ENCODE measurements around the gene SRSF4. TPM values are rescaled to one million over a fixed set of nuclear protein-coding genes. Genes with fewer than 3 reads are reported as not detected.

Gene SRSF4
- polyA plus RNA-seq, 1 of the 3 experiments (the other 2 are of a cell fraction): 62.6 TPM

DNA sequence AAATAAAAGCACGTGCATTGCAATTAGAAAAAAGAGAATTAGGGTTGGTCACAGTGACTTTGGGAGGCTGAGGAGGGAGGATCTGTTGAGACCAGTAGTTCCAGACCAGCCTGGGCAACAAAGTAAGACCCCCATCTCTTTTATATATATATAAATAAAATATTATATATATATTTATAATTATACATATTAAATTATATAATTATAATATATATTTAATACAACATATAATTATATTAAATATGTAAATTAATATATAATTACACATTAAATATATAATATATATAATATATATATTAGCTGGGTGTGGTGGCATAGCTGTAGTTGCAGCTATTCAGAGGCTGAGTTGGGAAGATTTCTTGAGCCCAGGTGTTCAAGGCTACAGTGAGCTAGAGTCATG lies 81.2 kb downstream of the SRSF4 start:
- no peak overlapping the region for H3K4me3 ChIP-seq (ENCODE audit: low read depth in 2 of 2, low read length in 1 of 2)
- H3F3A ChIP-seq (replicated peaks; ENCODE audit: insufficient read depth): no peaks in the 10 kb centered on the region
- ChIA-PET CTCF (interaction anchor here (0.8 to 1.1 kb wide), 2 partner anchors 10 to 11 kb away, joined by 3 read pairs; no protein-coding TSS in a partner anchor), POLR2A (no interaction called here)
- H3K9ac ChIP-seq: no peak overlapping the region
- 96% methylated on average over 1 of the region's 1 CpG for WGBS (ENCODE audit: low lambda C conversion rate)
- no peaks in the 10 kb centered on the region for H3K36me3 ChIP-seq (replicated peaks in 1 of 2; ENCODE audit: control insufficient read depth in 1 of 2, insufficient read depth in 2 of 2, low read length in 1 of 2)
- no peaks in the 10 kb centered on the region for H4K20me1 ChIP-seq (ENCODE audit: insufficient read depth)
- no peak overlapping the region for H3K27ac ChIP-seq (ENCODE audit: low read depth in 2 of 2, low read length in 1 of 2)
- no peak overlapping the region for H2AFZ ChIP-seq (ENCODE audit: low read depth)
- H3K9me2 ChIP-seq: no peaks in the 10 kb centered on the region
- no peak for DNase-seq
- no peaks in the 10 kb centered on the region for H3K79me2 ChIP-seq (ENCODE audit: insufficient read depth)
- no peaks in the 10 kb centered on the region for H3K27me3 ChIP-seq (ENCODE audit: insufficient read depth)
- no peaks in the 10 kb centered on the region for H3K9me3 ChIP-seq
- TF ChIP-seq RFX5 (IDR thresholded peaks at IDR 0.05; ENCODE audit: low read length) (no peak), RCOR1 (IDR thresholded peaks at IDR 0.05; ENCODE audit: low read length) (no peak), GABPA (IDR thresholded peaks at IDR 0.05; ENCODE audit: low read depth) (no peak), TEAD4 (IDR thresholded peaks at IDR 0.05; ENCODE audit: borderline replicate concordance, insufficient read depth) (no peak), USF1 (IDR thresholded peaks at IDR 0.05; ENCODE audit: borderline replicate concordance, low read depth) (no peak), SIN3A (IDR thresholded peaks at IDR 0.05; ENCODE audit: borderline replicate concordance, low read depth, low read length) (no peak)
- no peak overlapping the region for H3K4me2 ChIP-seq
- H3K4me1 ChIP-seq (ENCODE audit: control insufficient read depth in 1 of 2, insufficient read depth in 2 of 2, low read depth in 1 of 2, low read length in 1 of 2): peaks cover 0 to 2% of the 10 kb centered on the region in 2 experiments; a peak in 1 of 4 replicates

GRCh38 chr1:29099286-29099685 lies 82.4 kb downstream of the SRSF4 start:
- H4K20me1 ChIP-seq (ENCODE audit: insufficient read depth): no peaks in the 10 kb centered on the region
- no peaks in the 10 kb centered on the region for H3K9me2 ChIP-seq
- H2AFZ ChIP-seq (ENCODE audit: low read depth): no peak overlapping the region
- DNase-seq: no peak
- H3K27me3 ChIP-seq (ENCODE audit: insufficient read depth): no peaks in the 10 kb centered on the region
- no peak overlapping the region for H3K9ac ChIP-seq
- H3K36me3 ChIP-seq (replicated peaks in 1 of 2; ENCODE audit: control insufficient read depth in 1 of 2, insufficient read depth in 2 of 2, low read length in 1 of 2): no peaks in the 10 kb centered on the region
- H3K27ac ChIP-seq (ENCODE audit: low read depth in 2 of 2, low read length in 1 of 2): no peak overlapping the region
- POLR2A ChIA-PET: no interaction called here
- no peak overlapping the region for H3K4me3 ChIP-seq (ENCODE audit: low read depth in 2 of 2, low read length in 1 of 2)
- no peaks in the 10 kb centered on the region for H3K9me3 ChIP-seq
- H3K79me2 ChIP-seq (ENCODE audit: insufficient read depth): no peaks in the 10 kb centered on the region
- CTCF ChIA-PET: interaction anchor here (0.6 to 0.8 kb wide), 3 partner anchors 19 to 1261 kb away, joined by 3 read pairs; no protein-coding TSS in a partner anchor
- no peak overlapping the region for H3K4me2 ChIP-seq
- H3F3A ChIP-seq (replicated peaks; ENCODE audit: insufficient read depth): no peaks in the 10 kb centered on the region
- 90% methylated on average over 4 of the region's 4 CpGs for WGBS (ENCODE audit: low lambda C conversion rate)
- H3K4me1 ChIP-seq (ENCODE audit: control insufficient read depth in 1 of 2, insufficient read depth in 2 of 2, low read depth in 1 of 2, low read length in 1 of 2): peaks cover 0 to 2% of the 10 kb centered on the region in 2 experiments; a peak in 1 of 4 replicates
- TF ChIP-seq EP300 (IDR thresholded peaks at IDR 0.05; ENCODE audit: borderline replicate concordance in 1 of 2, low read depth in 1 of 2, low read length in 1 of 2) (no peak), RCOR1 (IDR thresholded peaks at IDR 0.05; ENCODE audit: low read length) (no peak), GABPA (IDR thresholded peaks at IDR 0.05; ENCODE audit: low read depth) (no peak), USF1 (IDR thresholded peaks at IDR 0.05; ENCODE audit: borderline replicate concordance, low read depth) (no peak), ELF1 (IDR thresholded peaks at IDR 0.05) (no peak), CTCF (IDR thresholded peaks at IDR 0.05) (no peak), NRF1 (IDR thresholded peaks at IDR 0.05; ENCODE audit: low read depth, low read length) (no peak), FOSL2 (IDR thresholded peaks at IDR 0.05; ENCODE audit: borderline replicate concordance, low read depth) (no peak), TEAD4 (IDR thresholded peaks at IDR 0.05; ENCODE audit: borderline replicate concordance, insufficient read depth) (no peak), MEF2A (IDR thresholded peaks at IDR 0.05; ENCODE audit: borderline replicate concordance, low read depth) (no peak), FOXJ3 (CRISPR knock-in tag; IDR thresholded peaks at IDR 0.05) (no peak)
- TF ChIP-seq, protein P1, sequence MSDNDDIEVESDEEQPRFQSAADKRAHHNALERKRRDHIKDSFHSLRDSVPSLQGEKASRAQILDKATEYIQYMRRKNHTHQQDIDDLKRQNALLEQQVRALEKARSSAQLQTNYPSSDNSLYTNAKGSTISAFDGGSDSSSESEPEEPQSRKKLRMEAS (IDR thresholded peaks at IDR 0.05; ENCODE audit: low read depth): no peak

Small RNA genes within 50 kb of the gene (small RNA-seq; reads per million reads assigned to genes)
- 0 reads per million in 7 experiments for gene RF02271

Other genes with a start within 250 kb of the SRSF4 start
- gene TMEM200B, start 58.0 kb downstream of the SRSF4 start, polyA plus RNA-seq (2012; rRNA removed): 1.5 and 2.0 TPM in 2 replicates
- gene MECR, start 49.0 kb upstream of the SRSF4 start, polyA plus RNA-seq (2012; rRNA removed): 38.3 and 38.7 TPM in 2 replicates
- 2.9 and 3.5 TPM in 2 replicates for gene PTPRU, start 54.6 kb upstream of the SRSF4 start, polyA plus RNA-seq (2012; rRNA removed)

Measured in SK-N-SH (cell line).